CD4-positive, alpha-beta T cell (primary cell): ENCODE measurements around the gene ARHGEF17. TPM values are rescaled to one million over a fixed set of nuclear protein-coding genes. Genes with fewer than 3 reads are reported as not detected.

Experiments
- ATAC-seq: fragments of 200-7000 bp; cut with Tn5 transposase; one replicate; pipeline ENCODE4 v1.10.0; 2022; ENCODE audit warnings: mild to moderate bottlenecking; ENCODE audit not compliant: poor library complexity
- CTCF ChIA-PET: fragments of 350-600 bp; sonication (Branson Sonifier 250); formaldehyde crosslinking; loops from one replicate; lab custom pipeline; 2021; ENCODE audit warnings: antibody characterized with exemption, inconsistent platforms; lab: Charles Lee
- POLR2A ChIA-PET: fragments of 350-600 bp; sonication (Branson Sonifier 250); formaldehyde crosslinking; loops from one replicate; lab custom pipeline; 2021; ENCODE audit warnings: antibody characterized with exemption, inconsistent platforms; lab: Charles Lee
- DNase-seq, 14 experiments: peaks; one replicate each; pipeline ENCODE4 v3.0.0-alpha.2; 2013 to 2020; ENCODE audit warnings: mixed read lengths in 2 of 14
- H3K27ac ChIP-seq, 2 donors: one replicate each; pipeline versions ENCODE4 v1.5.1 to v1.7.0; 2013; ENCODE audit warnings: low read length in 2 of 2, low read depth in 1 of 2, mild to moderate bottlenecking in 1 of 2
- H3K27me3 ChIP-seq, 2 experiments: 1 replicate in 1 of 2; 2 replicates in 1 of 2; pipeline versions ENCODE4 v1.6.1 to v1.7.0; 2013; ENCODE audit warnings: low read length in 2 of 2, control low read depth in 1 of 2, mild to moderate bottlenecking in 1 of 2, moderate library complexity in 1 of 2; ENCODE audit not compliant: insufficient read depth in 2 of 2, control insufficient read depth in 1 of 2
- H3K36me3 ChIP-seq: one replicate; pipeline ENCODE4 v1.6.1; 2013; ENCODE audit warnings: low read length, control low read depth; ENCODE audit not compliant: insufficient read depth
- H3K4me1 ChIP-seq: one replicate; pipeline ENCODE4 v1.6.1; 2013; ENCODE audit warnings: low read length, control low read depth; ENCODE audit not compliant: insufficient read depth
- H3K4me3 ChIP-seq: one replicate; pipeline ENCODE4 v1.5.1; 2013; ENCODE audit warnings: mild to moderate bottlenecking, low read length, moderate library complexity
- H3K9me3 ChIP-seq, 2 experiments: 1 replicate in 1 of 2; 2 replicates in 1 of 2; pipeline versions ENCODE4 v1.6.1 to v1.7.0; 2013; ENCODE audit warnings: low read length in 2 of 2, mild to moderate bottlenecking in 2 of 2, control low read depth in 1 of 2, moderate library complexity in 1 of 2; ENCODE audit not compliant: control insufficient read depth in 1 of 2, insufficient read depth in 1 of 2
- H3K27ac Mint-ChIP-seq: one replicate; pipeline ENCODE4 v1.8.0; 2020; ENCODE audit warnings: mixed read lengths
- H3K27me3 Mint-ChIP-seq: one replicate; pipeline ENCODE4 v1.8.0; 2021; ENCODE audit warnings: mixed read lengths
- H3K36me3 Mint-ChIP-seq: one replicate; pipeline ENCODE4 v1.8.0; 2021; ENCODE audit warnings: low read depth, mixed read lengths
- H3K4me1 Mint-ChIP-seq: one replicate; pipeline ENCODE4 v1.8.0; 2021; ENCODE audit warnings: low read depth, mixed read lengths
- H3K4me3 Mint-ChIP-seq: one replicate; pipeline ENCODE4 v1.8.0; 2020; ENCODE audit warnings: mild to moderate bottlenecking, mixed read lengths
- H3K9me3 Mint-ChIP-seq: one replicate; pipeline ENCODE4 v1.8.0; 2020; ENCODE audit warnings: mixed read lengths
- CTCF ChIP-seq: fragments of 200-600 bp; IDR thresholded peaks from one replicate; pipeline ENCODE4 v1.8.0; 2022; ENCODE audit warnings: antibody characterized with exemption, mild to moderate bottlenecking
- intact Hi-C, 2 experiments: fragments of 100-400 bp; cut with DNase I in 1 of 2; cut with micrococcal nuclease in 1 of 2; formaldehyde crosslinking; loops; one replicate each; pipeline versions ENCODE4 v1.15.1 to v1.9.0; 2023 to 2025; cut with DNase I, micrococcal nuclease
- total RNA-seq, 174 experiments: library from RNA in 2 of 174; stranded (reverse) in 2 of 174; gene quantifications; one replicate each; pipeline ENCODE4 v1.2.3 and lab custom pipeline; 2021 to 2026

The ARHGEF17 gene
- total RNA-seq, 2 experiments from 2014 or later, result not detected

- ATAC-seq, result peak; percentile 77
- peak; percentile 77 for TF ChIP-seq CTCF
- no peaks in the 10 kb centered on the region for H3K9me3 Mint-ChIP-seq
- Histone ChIP-seq H3K27me3 (no peaks in the 10 kb centered on the region), H3K27ac (no peak overlapping the region), H3K9me3 (no peaks in the 10 kb centered on the region), H3K36me3 (peaks cover 49% of the 10 kb centered on the region), H3K4me1 (peaks cover 7% of the 10 kb centered on the region), H3K4me3 (no peak overlapping the region)
- peaks cover 49% of the 10 kb centered on the region for H3K36me3 Mint-ChIP-seq
- POLR2A ChIA-PET, result interaction anchor here (0.9 to 1.5 kb wide), 5 partner anchors 9 to 43 kb away, joined by 3 to 8 read pairs (median 4); no protein-coding TSS in a partner anchor
- peak overlapping the region; percentile 30 for H3K4me3 Mint-ChIP-seq
- intact Hi-C loops, result loop anchor here (1.0 to 10.0 kb wide), 4 partner anchors 17 to 89 kb away; partner anchors contain the start of genes ARHGEF17 (in 2 of the 2) and RELT (in 1 of the 2)
- CTCF ChIA-PET, result interaction anchor here (1.0 to 1.9 kb wide), 5 partner anchors 13 to 43 kb away, joined by 3 to 67 read pairs (median 4); no protein-coding TSS in a partner anchor
- peak; percentile 52 to 81 (median 62) for DNase-seq
- H3K4me1 Mint-ChIP-seq, result peaks cover 4% of the 10 kb centered on the region
- H3K27me3 Mint-ChIP-seq, result no peaks in the 10 kb centered on the region
- H3K27ac Mint-ChIP-seq, result peak overlapping the region; percentile 73
Measured at GRCh38 chr11:73393479-73394415, 85.7 kb downstream of the ARHGEF17 start.

- Histone ChIP-seq H3K27ac (no peak overlapping the region), H3K9me3 (no peaks in the 10 kb centered on the region), H3K4me1 (no peaks in the 10 kb centered on the region), H3K36me3 (peaks cover 43% of the 10 kb centered on the region), H3K27me3 (no peaks in the 10 kb centered on the region), H3K4me3 (no peak overlapping the region)
- TF ChIP-seq CTCF, result no peak
- ATAC-seq (no peak), DNase-seq (no peak)
- no peaks in the 10 kb centered on the region for H3K27me3 Mint-ChIP-seq
- H3K4me3 Mint-ChIP-seq, result no peak overlapping the region
- intact Hi-C loops, result loop anchor here (5.0 to 10.0 kb wide), 2 partner anchors 87 to 90 kb away; partner anchors contain the start of gene ARHGEF17 (in 2 of the 2)
- ChIA-PET CTCF (no interaction called here), POLR2A (no interaction called here)
- peaks cover 4% of the 10 kb centered on the region for H3K4me1 Mint-ChIP-seq
- no peak overlapping the region for H3K27ac Mint-ChIP-seq
- no peaks in the 10 kb centered on the region for H3K9me3 Mint-ChIP-seq
- peaks cover 56% of the 10 kb centered on the region for H3K36me3 Mint-ChIP-seq
Measured at GRCh38 chr11:73394416-73395296, 86.6 kb downstream of the ARHGEF17 start.
